Measurements from ENCODE around the gene SYT1.

SYT1 gene

DNA sequence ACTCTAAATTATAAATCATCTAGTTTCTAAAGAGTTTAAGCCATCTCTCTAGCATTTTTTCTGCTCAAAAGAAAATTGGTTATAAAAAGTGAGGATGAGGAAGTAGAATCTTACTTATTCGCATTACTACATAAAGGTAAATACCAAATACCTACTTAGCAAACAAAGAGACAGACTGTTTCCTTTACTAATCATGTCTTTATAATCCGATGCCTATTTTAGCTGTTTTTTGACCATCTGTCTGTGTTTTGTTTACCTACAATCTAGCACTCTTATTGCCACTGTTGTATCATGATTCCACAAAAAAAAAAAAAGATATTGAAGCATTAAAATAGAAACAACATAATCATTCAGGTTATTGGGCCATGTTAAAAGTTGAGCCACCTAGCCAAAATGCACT is 430.0 kb downstream of the SYT1 start:
- no peak for DNase-seq (ENCODE audit: low read depth, low spot score)

DNA sequence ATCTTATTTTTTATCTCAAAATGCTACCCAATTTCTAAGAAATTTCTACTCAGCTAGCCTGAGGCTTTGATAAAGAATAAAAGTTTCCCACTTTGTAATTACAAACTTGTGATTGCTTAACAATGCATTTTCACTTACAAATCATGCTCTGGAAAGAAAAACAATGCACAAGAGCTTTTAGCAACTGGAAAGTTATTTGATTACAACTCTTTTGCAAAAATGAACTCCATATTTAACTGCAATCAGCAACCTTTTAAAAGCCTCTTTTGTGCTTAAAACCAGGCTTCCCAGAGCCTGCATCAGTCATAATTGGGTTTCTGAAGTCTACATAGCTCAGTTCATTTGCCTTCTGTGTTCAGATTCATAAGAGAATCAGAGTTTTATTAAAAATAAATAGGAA is 431.0 kb downstream of the SYT1 start:
- no peak for DNase-seq (ENCODE audit: low read depth, low spot score)

- no peak for DNase-seq (ENCODE audit: low read depth, low spot score)
Observed at GRCh38 chr12:79296133-79296532, 431.6 kb downstream of the SYT1 start.

GRCh38 chr12:79296871-79297270 is 432.3 kb downstream of the SYT1 start:
- no peak for DNase-seq (ENCODE audit: low read depth, low spot score)

DNA sequence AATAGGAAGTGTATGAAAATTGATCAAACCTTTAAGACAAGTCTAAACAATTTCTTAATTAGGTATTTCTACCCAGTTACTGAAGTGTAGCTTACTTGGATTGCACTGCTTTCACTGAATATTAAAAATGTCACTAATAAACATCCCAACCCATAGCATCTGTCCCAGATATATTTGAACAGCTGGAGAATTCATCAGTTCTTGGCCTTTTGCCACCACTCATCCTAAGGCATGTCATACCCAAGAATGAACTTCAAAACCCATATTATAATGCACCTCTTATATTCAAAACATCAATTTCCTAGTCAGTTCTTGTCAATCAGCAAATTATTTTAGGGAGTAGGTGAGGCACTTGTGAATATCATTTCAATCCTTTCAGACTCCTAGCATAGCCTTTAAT is 433.9 kb downstream of the SYT1 start:
- no peak for DNase-seq (ENCODE audit: low read depth, low spot score)

GRCh38 chr12:79299447-79300198 is 435.0 kb downstream of the SYT1 start:
- no peak for DNase-seq (ENCODE audit: low read depth, low spot score)

GRCh38 chr12:79300199-79300568 is 435.6 kb downstream of the SYT1 start:
- peak; percentile 36 for DNase-seq (ENCODE audit: low read depth, low spot score)

DNA sequence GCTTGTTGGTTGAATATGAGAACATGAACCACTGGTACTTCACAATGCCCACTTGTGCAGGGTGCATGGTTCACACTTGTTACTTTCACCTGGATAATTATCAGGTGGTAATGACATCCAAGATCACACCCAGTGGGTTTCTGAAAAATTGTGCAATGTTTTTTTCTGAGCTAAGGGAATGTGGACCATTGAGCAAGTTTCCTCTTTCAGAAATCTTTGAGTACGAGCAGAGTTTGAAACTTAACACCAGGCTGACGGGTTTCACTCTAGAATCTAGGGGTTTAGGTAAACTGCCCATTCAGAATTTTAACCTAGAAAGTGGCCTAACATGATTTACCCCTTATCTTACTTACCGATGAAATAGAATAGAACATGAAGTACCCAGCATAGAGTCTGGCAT is 436.6 kb downstream of the SYT1 start:
- DNase-seq (ENCODE audit: low read depth, low spot score), result no peak

GRCh38 chr12:79302162-79302814 is 437.7 kb downstream of the SYT1 start:
- DNase-seq (ENCODE audit: low read depth, low spot score), result no peak

DNA sequence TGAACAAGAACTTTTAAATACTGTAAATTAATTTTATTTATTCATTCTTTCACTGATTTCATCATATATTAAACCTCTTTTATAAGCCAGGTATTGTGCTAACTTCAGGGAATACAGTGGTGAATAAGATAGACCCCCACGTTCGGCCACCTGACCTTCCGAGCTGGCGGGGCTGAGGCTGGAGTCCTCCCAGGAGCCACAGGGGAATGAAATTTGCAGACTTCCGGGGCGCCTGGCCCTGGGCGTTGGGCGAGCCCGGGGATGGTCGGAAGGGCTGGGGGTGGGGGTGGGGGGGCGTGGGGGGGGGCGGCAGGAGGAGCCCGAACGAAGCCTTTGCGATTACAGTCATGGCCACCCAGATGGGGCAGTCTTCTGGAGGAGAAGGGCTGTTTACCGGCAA is 442.8 kb downstream of the SYT1 start:
- no peak for DNase-seq (ENCODE audit: low read depth, low spot score)

- DNase-seq (ENCODE audit: low read depth, low spot score), result peak; percentile 17
Observed at GRCh38 chr12:79309039-79309438, 444.5 kb downstream of the SYT1 start.

DNA sequence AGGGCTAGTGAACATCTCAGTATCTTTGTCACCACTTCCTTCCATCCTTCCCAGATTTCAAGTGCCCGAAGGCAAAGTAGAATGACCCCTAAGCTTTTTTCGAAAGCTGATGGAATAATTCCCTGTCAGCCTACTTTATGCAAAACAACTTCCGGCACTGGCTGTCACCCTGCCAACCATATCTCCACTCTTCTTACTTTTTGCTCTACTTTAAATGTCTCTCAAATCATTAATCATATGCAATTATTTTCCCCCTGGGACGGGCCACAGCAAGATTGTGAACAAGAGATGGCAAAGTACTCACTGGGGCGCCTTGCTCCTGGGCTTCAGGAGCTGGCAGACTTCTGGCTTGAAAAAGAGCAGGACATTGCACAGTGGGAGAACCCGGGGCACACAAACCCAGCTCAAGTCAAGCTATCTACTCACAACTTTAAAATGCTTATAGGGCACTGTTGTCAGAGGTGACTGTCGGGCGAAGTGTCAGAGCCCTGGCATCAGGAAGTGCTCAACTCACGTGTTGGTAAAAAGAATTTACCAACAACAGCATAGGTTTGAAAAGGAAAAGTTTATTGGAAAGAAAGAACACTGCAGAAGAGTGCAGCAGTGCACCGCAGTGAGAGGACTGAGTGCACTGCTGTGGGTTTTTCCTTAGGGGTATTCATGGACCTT is 452.7 kb downstream of the SYT1 start:
- DNase-seq (ENCODE audit: low read depth, low spot score), result no peak

GRCh38 chr12:79322905-79323304 is 458.3 kb downstream of the SYT1 start:
- no peak for DNase-seq (ENCODE audit: low read depth, low spot score)

DNA sequence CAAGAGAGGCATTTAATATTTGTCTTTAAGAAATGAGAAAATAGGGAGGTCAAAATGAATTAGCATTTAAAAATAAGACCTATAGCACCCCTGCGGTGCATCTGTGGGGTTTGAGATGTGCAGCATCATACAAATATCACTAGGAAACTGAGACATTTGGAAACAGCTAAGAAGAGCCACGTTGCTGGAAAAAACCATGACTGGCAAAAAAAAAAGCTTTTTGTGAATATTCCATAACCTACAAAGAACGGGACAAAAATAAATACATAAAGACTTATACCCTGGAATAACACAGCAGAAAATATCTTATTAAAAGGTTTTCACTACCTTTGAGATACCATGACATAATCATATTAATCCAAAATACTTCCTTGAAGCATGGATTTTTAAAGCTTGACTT is 460.0 kb downstream of the SYT1 start:
- no peak for DNase-seq (ENCODE audit: low read depth, low spot score)

- no peak for DNase-seq (ENCODE audit: low read depth, low spot score)
Observed at GRCh38 chr12:79326222-79326621, 461.6 kb downstream of the SYT1 start.

- DNase-seq (ENCODE audit: low read depth, low spot score), result no peak
Observed at GRCh38 chr12:79326663-79327062, 462.1 kb downstream of the SYT1 start.

DNA sequence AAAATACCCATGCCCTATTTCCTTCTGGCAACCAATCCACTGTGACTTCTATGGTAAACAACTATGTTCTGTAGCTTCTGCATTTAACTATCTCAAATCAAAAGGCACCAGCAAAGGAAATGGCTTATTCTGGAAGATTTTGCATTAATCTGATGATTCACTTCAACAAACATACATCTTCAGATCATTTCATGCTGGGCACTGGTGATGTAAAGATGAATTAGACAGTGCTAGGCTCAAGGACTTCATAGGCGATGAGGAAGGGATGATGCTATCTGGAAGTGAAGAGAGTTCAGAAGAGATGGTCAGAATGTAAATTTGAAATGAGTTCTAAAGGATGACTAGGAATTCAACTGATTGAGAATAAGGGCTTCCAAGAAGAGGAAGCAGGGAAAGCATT is 462.9 kb downstream of the SYT1 start:
- no peak for DNase-seq (ENCODE audit: low read depth, low spot score)

- DNase-seq (ENCODE audit: low read depth, low spot score), result no peak
Observed at GRCh38 chr12:79329933-79330332, 465.4 kb downstream of the SYT1 start.

DNA sequence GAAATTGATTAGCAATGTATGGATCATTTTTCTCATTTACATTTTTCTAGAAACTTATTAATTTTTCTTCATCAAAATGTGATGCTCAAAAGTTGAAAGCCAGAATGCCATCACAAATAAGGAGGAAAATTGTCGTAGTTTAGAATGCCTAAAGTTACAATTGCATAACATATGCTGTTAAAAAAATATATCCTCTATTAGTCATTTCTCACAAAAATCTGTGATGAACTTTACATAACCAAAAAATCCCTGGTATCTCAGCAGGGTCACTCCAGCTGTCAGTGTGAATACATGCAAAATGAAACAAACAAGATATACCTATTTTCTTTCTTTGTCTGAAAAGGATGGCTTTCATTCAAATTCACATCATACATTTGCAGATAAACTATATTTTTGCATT is 467.3 kb downstream of the SYT1 start:
- DNase-seq (ENCODE audit: low read depth, low spot score), result no peak

GRCh38 chr12:79333144-79333543 is 468.6 kb downstream of the SYT1 start:
- DNase-seq (ENCODE audit: low read depth, low spot score), result no peak

- no peak for DNase-seq (ENCODE audit: low read depth, low spot score)
Observed at GRCh38 chr12:79337662-79338290, 473.2 kb downstream of the SYT1 start.
